ENCODE measurements around the gene LGI4. TPM values are rescaled to one million over a fixed set of nuclear protein-coding genes. Genes with fewer than 3 reads are reported as not detected.
A peak's percentile ranks its signal among the peaks of the same experiment; 100 is the strongest.

LGI4 gene
- total and polyA plus RNA-seq, 7 donors = 4.2 to 47.1 (median 31.6) TPM

- Histone ChIP-seq H3K9me3 (peaks cover 6 to 12% (median 9%) of the 10 kb centered on the region in 4 donors), H3K36me3 (peaks cover 0 to 18% (median 6%) of the 10 kb centered on the region in 4 donors), H3K27me3 (no peaks in the 10 kb centered on the region), H3K4me3 (no peak overlapping the region), H3K27ac (no peak overlapping the region), H3K4me1 (no peaks in the 10 kb centered on the region)
- WGBS, 2 donors = 79 to 86% methylated on average over 7 of the region's 7 CpGs
- TF ChIP-seq, protein P1, sequence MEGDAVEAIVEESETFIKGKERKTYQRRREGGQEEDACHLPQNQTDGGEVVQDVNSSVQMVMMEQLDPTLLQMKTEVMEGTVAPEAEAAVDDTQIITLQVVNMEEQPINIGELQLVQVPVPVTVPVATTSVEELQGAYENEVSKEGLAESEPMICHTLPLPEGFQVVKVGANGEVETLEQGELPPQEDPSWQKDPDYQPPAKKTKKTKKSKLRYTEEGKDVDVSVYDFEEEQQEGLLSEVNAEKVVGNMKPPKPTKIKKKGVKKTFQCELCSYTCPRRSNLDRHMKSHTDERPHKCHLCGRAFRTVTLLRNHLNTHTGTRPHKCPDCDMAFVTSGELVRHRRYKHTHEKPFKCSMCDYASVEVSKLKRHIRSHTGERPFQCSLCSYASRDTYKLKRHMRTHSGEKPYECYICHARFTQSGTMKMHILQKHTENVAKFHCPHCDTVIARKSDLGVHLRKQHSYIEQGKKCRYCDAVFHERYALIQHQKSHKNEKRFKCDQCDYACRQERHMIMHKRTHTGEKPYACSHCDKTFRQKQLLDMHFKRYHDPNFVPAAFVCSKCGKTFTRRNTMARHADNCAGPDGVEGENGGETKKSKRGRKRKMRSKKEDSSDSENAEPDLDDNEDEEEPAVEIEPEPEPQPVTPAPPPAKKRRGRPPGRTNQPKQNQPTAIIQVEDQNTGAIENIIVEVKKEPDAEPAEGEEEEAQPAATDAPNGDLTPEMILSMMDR (IDR thresholded peaks at IDR 0.05) = no peak
- TF ChIP-seq POLR2AphosphoS5 (IDR thresholded peaks at IDR 0.05) (no peak), EP300 (IDR thresholded peaks at IDR 0.05) (no peak), POLR2A (IDR thresholded peaks at IDR 0.05) (no peak)
- DNase-seq = peak; percentile 54
- intact Hi-C loops (cut with DNase I) = no loop called here
These were observed 35.7 kb upstream of the LGI4 start for GRCh38 chr19:35170359-35171061.

DNA sequence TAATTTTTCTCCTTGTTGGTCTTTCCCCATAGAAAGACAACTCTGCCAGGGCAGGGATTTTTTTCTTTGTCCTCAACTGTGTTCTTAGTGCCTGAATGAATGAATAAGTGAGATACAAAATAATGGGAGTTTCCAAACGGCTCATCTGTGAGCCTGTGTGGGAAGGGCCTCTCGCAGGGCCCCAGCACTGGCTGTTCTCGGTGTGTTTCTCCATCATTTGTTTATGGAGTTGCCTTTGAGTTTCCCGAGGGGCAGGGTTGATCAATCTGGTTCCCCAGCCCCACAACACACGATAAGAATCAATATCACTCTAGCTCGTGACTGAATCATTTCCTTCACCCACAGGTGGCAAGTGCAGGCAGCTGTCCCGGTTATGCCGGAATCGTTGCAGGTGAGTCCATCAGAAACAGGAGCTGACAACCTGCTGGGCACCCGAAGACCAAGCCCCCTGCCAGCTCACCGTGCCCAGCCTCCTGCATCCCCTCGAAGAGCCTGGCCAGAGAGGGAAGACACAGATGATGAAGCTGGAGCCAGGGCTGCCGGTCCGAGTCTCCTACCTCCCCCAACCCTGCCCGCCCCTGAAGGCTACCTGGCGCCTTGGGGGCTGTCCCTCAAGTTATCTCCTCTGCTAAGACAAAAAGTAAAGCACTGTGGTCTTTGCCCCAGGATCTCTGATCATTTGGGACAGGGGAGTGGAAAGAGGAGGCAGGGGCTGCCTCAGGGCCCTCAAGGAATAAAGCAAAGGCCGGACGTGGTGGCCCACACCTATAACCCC lies 34.5 kb upstream of the LGI4 start:
- Histone ChIP-seq H3K4me1 (no peaks in the 10 kb centered on the region), H3K27me3 (no peaks in the 10 kb centered on the region), H3K27ac (no peak overlapping the region), H3K36me3 (peaks cover 0 to 21% (median 7%) of the 10 kb centered on the region in 4 donors), H3K4me3 (no peak overlapping the region), H3K9me3 (peaks cover 6 to 12% (median 9%) of the 10 kb centered on the region in 4 donors)
- intact Hi-C loops (cut with DNase I) = no loop called here
- WGBS, 2 donors = 82 to 84% methylated on average over 18 of the region's 18 CpGs
- TF ChIP-seq POLR2A (IDR thresholded peaks at IDR 0.05) (no peak), POLR2AphosphoS5 (IDR thresholded peaks at IDR 0.05) (no peak), EP300 (IDR thresholded peaks at IDR 0.05) (no peak)
- TF ChIP-seq, protein P1 (IDR thresholded peaks at IDR 0.05) = no peak
- peak; percentile 40 for DNase-seq

DNA sequence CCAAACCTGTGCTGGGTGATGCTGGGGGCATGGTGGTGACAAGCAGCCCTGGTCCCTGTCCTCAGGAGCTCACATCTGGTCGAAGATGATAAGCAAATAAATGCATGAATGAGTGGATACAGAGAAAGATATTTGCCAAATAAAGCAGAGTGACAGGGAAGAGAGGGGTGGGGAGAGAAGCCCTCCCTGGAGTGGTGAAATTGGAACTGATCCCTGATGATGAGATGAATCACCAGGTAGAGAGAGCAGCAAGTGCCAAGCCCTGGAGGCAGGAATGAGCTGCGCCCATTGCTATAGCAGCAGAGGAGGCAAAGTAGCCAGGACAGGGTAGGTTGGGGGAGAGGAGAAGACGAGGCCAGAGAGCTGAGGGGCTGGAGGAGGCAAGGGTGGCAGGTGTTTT lies 33.3 kb upstream of the LGI4 start:
- peaks cover 0 to 29% (median 10%) of the 10 kb centered on the region in 4 donors for H3K36me3 ChIP-seq
- H3K27ac ChIP-seq = no peak overlapping the region
- 69 to 78% methylated on average over 3 of the region's 3 CpGs for WGBS, 2 donors
- H3K4me1 ChIP-seq = no peaks in the 10 kb centered on the region
- DNase-seq = peak; percentile 17
- intact Hi-C loops (cut with DNase I) = no loop called here
- TF ChIP-seq EP300 (IDR thresholded peaks at IDR 0.05) (no peak), POLR2AphosphoS5 (IDR thresholded peaks at IDR 0.05) (no peak), POLR2A (IDR thresholded peaks at IDR 0.05) (no peak)
- TF ChIP-seq, protein P1 (IDR thresholded peaks at IDR 0.05) = no peak
- H3K27me3 ChIP-seq = no peaks in the 10 kb centered on the region
- H3K4me3 ChIP-seq = no peak overlapping the region
- H3K9me3 ChIP-seq = peaks cover 6 to 12% (median 11%) of the 10 kb centered on the region in 4 donors

- whole genome bisulfite sequencing, 2 donors = 73% methylated on average over 5 of the region's 5 CpGs
- Histone ChIP-seq H3K9me3 (peaks cover 6 to 15% (median 11%) of the 10 kb centered on the region in 4 donors), H3K36me3 (peaks cover 0 to 29% (median 10%) of the 10 kb centered on the region in 4 donors), H3K27me3 (no peaks in the 10 kb centered on the region), H3K4me1 (no peaks in the 10 kb centered on the region), H3K27ac (no peak overlapping the region), H3K4me3 (no peak overlapping the region)
- DNase-seq = peak; percentile 41
- intact Hi-C loops (cut with DNase I) = no loop called here
- TF ChIP-seq, protein P1 (IDR thresholded peaks at IDR 0.05) = no peak
- no peak for TF ChIP-seq EP300 (IDR thresholded peaks at IDR 0.05)
- TF ChIP-seq POLR2A (IDR thresholded peaks at IDR 0.05) = no peak
- TF ChIP-seq POLR2AphosphoS5 (IDR thresholded peaks at IDR 0.05) = no peak
These were observed 32.6 kb upstream of the LGI4 start for GRCh38 chr19:35167251-35168119.

Measured in sigmoid colon (tissue), 7 donors.